A204.1 (cell line): ENCODE results near the gene LTBP1.

Source experiments
- FAIRE-seq: peaks from 2 replicates; lab custom pipeline; 2012; peaks lifted over from hg19 to GRCh38; lab: Jason Lieb, UNC

The LTBP1 gene

GRCh38 chr2:33272001-33272400 is 325.2 kb downstream of the LTBP1 start:
- no peak for FAIRE-seq

- FAIRE-seq = no peak
These were observed 326.7 kb downstream of the LTBP1 start for GRCh38 chr2:33273479-33273878.

GRCh38 chr2:33274524-33274923 is 327.8 kb downstream of the LTBP1 start:
- no peak for FAIRE-seq

GRCh38 chr2:33275689-33276444 is 329.1 kb downstream of the LTBP1 start:
- FAIRE-seq = no peak

GRCh38 chr2:33277002-33277426 is 330.3 kb downstream of the LTBP1 start:
- no peak for FAIRE-seq

- FAIRE-seq = no peak
These were observed 331.6 kb downstream of the LTBP1 start for GRCh38 chr2:33278245-33278943.

GRCh38 chr2:33284287-33284686 is 337.5 kb downstream of the LTBP1 start:
- no peak for FAIRE-seq

- FAIRE-seq = no peak
These were observed 340.8 kb downstream of the LTBP1 start for GRCh38 chr2:33287507-33288005.

- FAIRE-seq = no peak
These were observed 341.3 kb downstream of the LTBP1 start for GRCh38 chr2:33288011-33288410.

- no peak for FAIRE-seq
These were observed 343.2 kb downstream of the LTBP1 start for GRCh38 chr2:33289961-33290360.

- no peak for FAIRE-seq
These were observed 344.7 kb downstream of the LTBP1 start for GRCh38 chr2:33291278-33292013.

GRCh38 chr2:33292063-33292462 is 345.3 kb downstream of the LTBP1 start:
- FAIRE-seq = no peak

- FAIRE-seq = no peak
These were observed 346.3 kb downstream of the LTBP1 start for GRCh38 chr2:33292981-33293595.

GRCh38 chr2:33298233-33298632 is 351.5 kb downstream of the LTBP1 start:
- no peak for FAIRE-seq

- no peak for FAIRE-seq
These were observed 354.6 kb downstream of the LTBP1 start for GRCh38 chr2:33301355-33301754.

GRCh38 chr2:33302348-33302747 is 355.6 kb downstream of the LTBP1 start:
- no peak for FAIRE-seq

GRCh38 chr2:33304032-33304864 is 357.5 kb downstream of the LTBP1 start:
- FAIRE-seq = no peak

- no peak for FAIRE-seq
These were observed 361.0 kb downstream of the LTBP1 start for GRCh38 chr2:33307659-33308270.

GRCh38 chr2:33312355-33312754 is 365.6 kb downstream of the LTBP1 start:
- FAIRE-seq = no peak

GRCh38 chr2:33313039-33313438 is 366.3 kb downstream of the LTBP1 start:
- FAIRE-seq = no peak

GRCh38 chr2:33314541-33314940 is 367.8 kb downstream of the LTBP1 start:
- FAIRE-seq = no peak
